Ovary (tissue), 9 donors: ENCODE data around the gene ESYT2. TPM values are rescaled to one million over a fixed set of nuclear protein-coding genes. Genes with fewer than 3 reads are reported as not detected.

ENCODE experiments used
- DNase-seq, 5 donors: peaks; one replicate each; pipeline ENCODE4 v3.0.0-alpha.2; 2019 to 2020
- H3K27ac ChIP-seq, 2 donors: fragments of 200-600 bp; one replicate each; pipeline versions ENCODE4 v1.5.1 to v1.8.0; 2019 to 2022
- H3K27me3 ChIP-seq: fragments of 200-600 bp; one replicate; pipeline ENCODE4 v1.8.0; 2022
- H3K36me3 ChIP-seq: fragments of 200-600 bp; sonication (generic); one replicate; pipeline ENCODE4 v1.5.1; 2019
- H3K4me1 ChIP-seq: one replicate; pipeline ENCODE4 v1.8.1; 2013; ENCODE audit warnings: mild to moderate bottlenecking, moderate library complexity; ENCODE audit not compliant: insufficient read depth
- H3K4me3 ChIP-seq: fragments of 200-600 bp; sonication (generic); one replicate; pipeline ENCODE4 v1.5.1; 2017
- H3K9me3 ChIP-seq, 2 donors: fragments of 200-600 bp in 1 of 2; sonication (generic) in 1 of 2; one replicate each; pipeline versions ENCODE4 v1.5.1 to v1.8.1; 2013 to 2019; ENCODE audit warnings: mild to moderate bottlenecking in 1 of 2, moderate library complexity in 1 of 2
- CTCF ChIP-seq, 3 donors: fragments of 450-650 bp in 2 of 3; fragments of 200-600 bp in 1 of 3; IDR thresholded peaks; one replicate each; pipeline versions ENCODE4 v1.5.1 to v1.8.0; 2016 to 2022; ENCODE audit warnings: antibody characterized with exemption in 3 of 3, mild to moderate bottlenecking in 1 of 3
- EP300 ChIP-seq: sonication (generic); formaldehyde crosslinking; IDR thresholded peaks from one replicate; pipeline ENCODE4 v1.6.1; 2017; ENCODE audit warnings: antibody characterized with exemption
- POLR2A ChIP-seq: fragments of 450-650 bp; IDR thresholded peaks from one replicate; pipeline ENCODE4 v1.6.1; 2017; ENCODE audit warnings: antibody characterized with exemption, mild to moderate bottlenecking, moderate library complexity
- WGBS, 3 donors: extraction: QIAGEN DNeasy Blood & Tissue Kit in 1 of 3; methylation state at CpG; one replicate each; pipeline versions ENCODE4 v1.1.5 to v1.1.7; 2013 to 2017; 5-methylcytosine and 5-hydroxymethylcytosine counted together
- intact Hi-C, 4 donors: fragments of 100-400 bp; cut with DNase I; formaldehyde crosslinking; loops; one replicate each; pipeline versions ENCODE4 v1.11.0 to v1.15.1; 2022 to 2023
- polyA plus RNA-seq, 2 donors: library from polyadenylated mRNA; stranded (reverse); fragments of 200-250 nt in 1 of 2; fragments of 350-450 nt in 1 of 2; fragmentation: Illumina TruSeq in 1 of 2; extraction: RNeasy Lipid Tissue Mini Kit (QIAGEN cat#74804) in 1 of 2; gene quantifications; one replicate each; pipeline ENCODE4 v1.2.3, GENCODE V29; 2013 to 2014
- total RNA-seq, 7 donors: library from RNA; depleted of rRNA in 2 of 7; stranded (reverse); fragments of >200 nt in 2 of 7; fragmentation: NEBNext Ultra II Directional in 3 of 7; extraction: Animal tissue kit (Norgen Biotek cat#: 25700) in 3 of 7; gene quantifications; one replicate each; pipeline versions ENCODE4 v1.1.0 to v1.2.4, GENCODE V29; 2016 to 2023
- donor health status: DM: no; HTN: no; CAD: no; lungs with moderate emphysema.
- donor health status: DM: no; HTN: no; CAD: no.
- donor health status: Bipolar disorder and iron deficiency.
- donor health status: DM: yes; HTN: yes; CAD: no.
- donor health status: DM: no; HTN: no; CAD: no.
- donor health status: DM: yes; HTN: yes; CAD: no.

The ESYT2 gene
- total and polyA plus RNA-seq, 9 donors: 42.7 to 147 (median 91.6) TPM

GRCh38 chr7:158757404-158757989 lies 71.8 kb downstream of the ESYT2 start:
- Histone ChIP-seq H3K4me1 (no peaks in the 10 kb centered on the region), H3K27me3 (no peaks in the 10 kb centered on the region), H3K9me3 (no peaks in the 10 kb centered on the region), H3K27ac (no peak overlapping the region), H3K36me3 (no peaks in the 10 kb centered on the region), H3K4me3 (no peak overlapping the region)
- DNase-seq: no peak
- TF ChIP-seq POLR2A: no peak
- TF ChIP-seq CTCF (IDR thresholded peaks at IDR 0.05): no peak
- WGBS, 3 donors: 93 to 96% (median 94%) methylated on average over 16 of the region's 16 CpGs
- intact Hi-C loops: no loop called here

GRCh38 chr7:158754746-158755444 lies 74.4 kb downstream of the ESYT2 start:
- Histone ChIP-seq H3K27ac (no peak overlapping the region), H3K9me3 (no peaks in the 10 kb centered on the region), H3K27me3 (no peaks in the 10 kb centered on the region), H3K4me1 (no peaks in the 10 kb centered on the region), H3K4me3 (no peak overlapping the region), H3K36me3 (no peaks in the 10 kb centered on the region)
- no peak for DNase-seq
- intact Hi-C loops: no loop called here
- 81 to 84% (median 82%) methylated on average over 11 of the region's 11 CpGs for WGBS, 3 donors
- TF ChIP-seq POLR2A (no peak), CTCF (IDR thresholded peaks at IDR 0.05) (no peak), EP300 (no peak)

- Histone ChIP-seq H3K27ac (no peak overlapping the region), H3K36me3 (no peaks in the 10 kb centered on the region), H3K4me1 (no peaks in the 10 kb centered on the region), H3K27me3 (no peaks in the 10 kb centered on the region), H3K4me3 (no peak overlapping the region), H3K9me3 (no peaks in the 10 kb centered on the region)
- whole genome bisulfite sequencing, 3 donors: 93 to 98% (median 95%) methylated on average over 5 of the region's 5 CpGs
- no peak for TF ChIP-seq POLR2A
- no peak for TF ChIP-seq EP300
- TF ChIP-seq CTCF (IDR thresholded peaks at IDR 0.05): no peak
- no peak for DNase-seq
- intact Hi-C loops: no loop called here
Measured at GRCh38 chr7:158753900-158754299, 75.4 kb downstream of the ESYT2 start.

- H3K27me3 ChIP-seq: no peaks in the 10 kb centered on the region
- no peaks in the 10 kb centered on the region for H3K9me3 ChIP-seq
- H3K4me1 ChIP-seq: peaks cover 3% of the 10 kb centered on the region
- TF ChIP-seq POLR2A (no peak), EP300 (no peak), CTCF (IDR thresholded peaks at IDR 0.05) (no peak)
- intact Hi-C loops: no loop called here
- no peaks in the 10 kb centered on the region for H3K36me3 ChIP-seq
- H3K4me3 ChIP-seq: no peak overlapping the region
- H3K27ac ChIP-seq: no peak overlapping the region
- no peak for DNase-seq
- WGBS, 3 donors: 68 to 80% (median 73%) methylated on average over 3 of the region's 3 CpGs
Measured at GRCh38 chr7:158751751-158752150, 77.6 kb downstream of the ESYT2 start.
